HPDE6-E6E7 (cell line): ENCODE results near the gene KCNK1.

Source experiments
- DNase-seq: peaks from one replicate; pipeline ENCODE4 v3.0.0; 2011; ENCODE audit warnings: missing footprints; ENCODE audit errors: extremely low spot score

Gene KCNK1

GRCh38 chr1:233636503-233636877, 22.6 kb downstream of the KCNK1 start:
- DNase-seq, result no peak

GRCh38 chr1:233638513-233638912, 24.6 kb downstream of the KCNK1 start:
- DNase-seq, result no peak

DNA sequence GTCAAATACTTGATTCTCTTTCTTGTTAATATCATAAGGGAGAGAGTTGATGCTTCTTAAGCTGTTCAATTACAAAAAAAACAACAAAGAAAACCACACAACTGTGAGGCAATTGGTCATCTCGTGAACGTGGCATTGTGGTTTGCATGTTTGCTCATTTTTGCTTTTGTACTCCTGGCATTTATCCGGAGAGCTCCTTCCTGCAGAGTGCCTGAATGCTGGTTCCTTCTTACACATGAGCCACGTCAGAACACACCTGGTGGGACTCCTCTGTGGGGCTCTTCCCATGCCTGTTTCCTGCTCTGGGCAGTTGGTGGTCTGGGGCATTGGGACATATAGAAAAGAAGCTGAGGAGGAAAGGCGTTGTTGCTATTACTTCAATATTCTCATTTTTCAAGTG, 25.7 kb downstream of the KCNK1 start:
- DNase-seq, result no peak

- DNase-seq, result no peak
These were observed 26.3 kb downstream of the KCNK1 start for GRCh38 chr1:233640179-233640578.

DNA sequence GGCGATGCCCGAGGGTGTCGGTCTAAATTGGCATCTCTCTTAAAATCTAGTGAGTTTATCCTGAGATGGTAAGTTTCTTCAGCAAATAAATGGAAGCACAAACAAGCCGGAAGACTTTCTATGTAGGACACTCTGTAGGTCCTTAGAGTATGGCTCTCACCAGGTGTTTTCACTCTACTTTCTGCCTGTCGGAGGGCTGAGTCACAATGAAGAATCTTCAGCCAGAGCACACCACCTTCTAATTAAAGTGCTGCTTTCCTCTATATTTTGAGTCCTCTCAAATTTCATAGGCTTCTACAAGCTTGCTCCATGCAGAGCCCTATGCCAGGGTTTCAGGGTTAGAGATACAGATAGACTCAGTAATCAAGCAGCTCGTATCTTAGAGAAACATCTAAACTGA, 27.1 kb downstream of the KCNK1 start:
- DNase-seq, result no peak

- no peak for DNase-seq
These were observed 33.2 kb downstream of the KCNK1 start for GRCh38 chr1:233647073-233647472.

DNA sequence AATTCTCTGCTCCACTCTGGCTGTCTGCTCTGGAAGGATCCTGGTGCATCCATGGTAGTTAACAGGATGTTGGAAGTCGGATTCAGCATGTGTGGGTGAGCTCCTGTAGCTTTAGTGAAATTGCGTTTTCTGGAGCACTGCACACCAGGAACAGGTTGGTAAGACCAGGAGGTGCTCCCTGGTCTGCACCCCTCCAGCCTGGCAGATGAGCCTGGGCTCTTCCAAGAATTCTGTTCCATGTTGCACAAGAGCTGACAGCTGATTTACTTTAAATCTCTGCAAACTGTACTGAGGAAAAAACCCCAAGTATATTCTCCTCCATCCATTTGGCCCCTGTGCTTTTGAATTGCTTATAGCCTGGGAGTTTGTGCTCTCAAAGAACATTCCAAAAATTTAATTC, 33.7 kb downstream of the KCNK1 start:
- DNase-seq, result no peak

DNA sequence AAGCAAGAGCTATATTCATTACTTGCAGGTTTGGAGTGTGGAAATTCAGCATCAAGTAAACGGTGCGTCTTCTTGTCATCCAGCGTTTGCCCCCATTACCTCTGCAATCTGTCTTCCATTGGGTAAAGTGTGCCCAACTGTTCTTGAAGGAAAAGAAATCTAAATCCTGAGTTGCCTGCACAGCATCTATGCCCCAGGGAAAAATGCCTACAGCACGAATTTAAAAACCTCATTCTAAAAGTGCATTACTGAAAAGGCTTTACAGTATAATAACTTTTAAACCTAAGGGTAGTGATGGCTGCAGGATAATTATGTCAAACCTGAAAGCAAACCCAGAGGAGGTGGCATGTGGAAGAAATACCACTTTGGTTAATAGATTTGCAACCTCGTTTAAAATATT, 37.2 kb downstream of the KCNK1 start:
- no peak for DNase-seq

DNA sequence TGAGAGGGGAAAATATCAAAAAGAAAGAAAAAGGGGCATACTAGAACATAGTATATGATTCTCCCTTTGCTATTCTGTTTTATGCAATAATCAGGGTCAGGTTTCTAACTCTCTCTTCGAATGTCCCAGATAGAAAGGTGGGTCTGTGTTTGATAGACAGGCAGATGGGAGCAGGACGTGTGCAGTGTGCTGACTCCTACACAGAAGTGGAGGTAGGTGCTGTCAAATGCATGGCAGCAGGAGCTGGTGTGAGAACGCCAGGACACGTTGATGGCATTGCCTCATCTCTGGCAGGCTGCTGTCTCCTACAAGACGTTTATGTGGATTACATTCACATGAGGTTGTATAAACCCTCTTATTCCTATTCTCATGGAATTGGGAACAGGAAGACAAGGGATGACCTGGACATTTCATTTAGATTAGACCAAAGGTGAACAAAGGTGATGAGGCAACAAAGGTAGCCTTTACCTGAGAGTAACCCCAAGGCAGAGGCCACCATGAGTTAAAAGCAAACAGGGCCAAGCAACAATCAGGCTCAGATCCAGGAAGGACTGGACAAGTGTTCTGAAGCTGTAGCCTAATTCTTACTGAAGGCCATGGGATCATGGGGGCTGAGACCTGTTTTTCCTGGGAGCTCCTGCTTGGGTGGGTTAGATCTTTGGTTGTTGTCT, 37.8 kb downstream of the KCNK1 start:
- DNase-seq, result no peak

- DNase-seq, result no peak
These were observed 38.6 kb downstream of the KCNK1 start for GRCh38 chr1:233652526-233652925.

- DNase-seq, result peak; percentile 19
These were observed 40.9 kb downstream of the KCNK1 start for GRCh38 chr1:233654658-233655280.

- no peak for DNase-seq
These were observed 41.4 kb downstream of the KCNK1 start for GRCh38 chr1:233655301-233655740.

DNA sequence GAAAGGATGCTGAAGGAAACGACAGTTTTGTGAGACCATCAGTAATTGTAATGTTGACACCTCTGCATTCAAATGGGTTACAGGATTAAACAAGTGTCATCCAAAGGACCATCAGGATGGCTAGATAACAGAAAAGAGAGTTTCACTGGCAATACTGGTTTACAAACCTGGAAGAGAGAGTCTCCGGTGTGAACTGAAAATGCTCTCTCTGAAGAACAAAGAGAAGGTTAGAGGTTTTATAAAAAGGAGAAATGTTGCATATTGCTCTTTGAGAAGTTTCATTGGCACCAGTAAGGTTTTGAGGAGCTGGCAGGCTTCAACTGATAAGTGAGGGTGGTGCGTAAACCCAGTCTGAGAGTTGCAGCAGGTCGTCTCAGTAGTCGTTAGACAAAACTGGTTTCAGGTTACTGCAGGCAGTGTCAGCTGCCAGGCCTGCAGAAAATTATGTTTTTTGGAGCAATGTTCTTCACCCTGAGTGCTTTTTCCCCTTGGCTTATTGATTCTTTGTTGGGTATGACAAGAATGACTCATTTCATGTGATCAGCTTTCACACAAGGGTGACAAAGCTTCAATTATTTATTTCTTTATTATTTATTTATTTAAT, 42.2 kb downstream of the KCNK1 start:
- DNase-seq, result no peak

DNA sequence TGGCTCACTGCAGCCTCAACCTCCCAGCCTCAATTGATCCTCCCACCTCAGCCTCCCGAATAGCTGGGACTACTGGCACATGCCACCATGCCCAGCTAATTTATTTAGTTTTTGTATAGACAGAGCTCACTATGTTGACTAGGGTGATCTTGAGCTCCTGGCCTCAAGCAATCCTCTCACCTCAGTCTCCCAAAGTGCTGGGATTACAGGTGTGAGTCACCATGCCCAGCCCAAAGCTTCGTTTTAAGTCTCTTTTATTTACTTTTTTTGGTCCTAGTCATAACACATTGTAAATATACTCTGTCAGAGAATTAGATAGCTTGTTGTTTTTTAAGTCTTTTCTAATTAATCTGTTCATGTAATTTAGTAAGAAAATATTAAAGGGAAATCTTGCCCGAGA, 42.8 kb downstream of the KCNK1 start:
- no peak for DNase-seq

- no peak for DNase-seq
These were observed 43.6 kb downstream of the KCNK1 start for GRCh38 chr1:233657466-233657865.

DNA sequence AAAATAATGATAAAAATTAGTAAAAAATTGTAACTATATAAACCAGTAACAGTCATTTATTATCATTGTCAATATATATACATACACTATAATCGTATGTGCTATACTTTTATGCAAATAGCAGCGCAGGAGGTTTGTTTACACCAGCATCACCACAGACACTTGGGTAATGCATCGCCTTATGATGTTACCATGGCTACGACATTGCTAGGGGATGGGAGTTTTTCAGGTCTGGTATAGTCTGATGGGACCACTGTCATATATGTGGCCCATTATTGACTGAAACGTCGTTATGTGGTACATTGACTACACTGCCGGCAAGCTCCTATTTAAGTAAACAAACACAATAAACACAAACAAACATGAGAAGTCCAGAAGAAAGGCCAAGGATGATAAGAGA, 45.6 kb downstream of the KCNK1 start:
- no peak for DNase-seq

- DNase-seq, result no peak
These were observed 47.7 kb downstream of the KCNK1 start for GRCh38 chr1:233661376-233662159.

- no peak for DNase-seq
These were observed 48.8 kb downstream of the KCNK1 start for GRCh38 chr1:233662575-233663304.

GRCh38 chr1:233664253-233664652, 50.3 kb downstream of the KCNK1 start:
- no peak for DNase-seq

DNA sequence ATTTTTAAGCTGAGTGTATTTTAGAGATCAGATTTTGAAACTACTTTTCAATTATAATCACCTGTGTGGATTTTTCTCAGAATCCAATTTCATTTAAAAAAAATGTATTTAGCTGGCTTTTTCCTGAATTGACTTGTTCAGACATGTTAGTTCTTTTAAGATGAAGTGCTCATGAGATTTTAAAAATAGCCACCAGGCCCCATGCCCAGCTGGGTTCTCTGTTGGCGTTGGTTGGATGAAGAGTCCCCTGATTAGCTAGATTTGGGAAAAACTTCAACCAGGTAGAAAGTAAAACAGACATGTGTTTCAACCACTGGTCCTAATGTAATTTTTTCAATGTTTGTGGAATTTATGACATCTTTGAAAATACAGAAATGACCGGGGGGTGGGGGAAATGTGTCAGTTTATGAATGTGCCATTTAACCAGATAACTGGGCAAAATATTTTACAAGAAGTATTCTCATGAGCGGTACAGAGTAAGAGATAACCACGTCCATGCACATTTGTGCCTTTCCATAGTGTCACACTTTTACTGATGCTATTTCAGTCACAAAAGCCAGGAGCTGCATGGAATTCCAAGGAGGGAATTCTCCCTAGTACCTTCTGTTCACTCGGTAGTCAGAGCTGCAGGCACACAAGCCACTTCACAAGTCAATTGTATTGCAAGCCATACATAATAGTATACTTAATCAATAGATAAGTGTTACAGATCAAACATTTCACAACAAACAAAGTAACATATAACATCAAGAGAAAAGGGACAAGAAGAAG, 51.1 kb downstream of the KCNK1 start:
- no peak for DNase-seq
